Neural progenitor cell (in vitro differentiated cells): ENCODE measurements around the gene ZC3H7A. TPM values are rescaled to one million over a fixed set of nuclear protein-coding genes. Genes with fewer than 3 reads are reported as not detected.

Source experiments
- DNase-seq: peaks from one replicate; pipeline ENCODE4 v3.0.0-alpha.2; 2016; ENCODE audit warnings: low spot score
- H2AFZ ChIP-seq: fragments of 200-600 bp; sonication (generic); replicated peaks from 2 replicates; pipeline ENCODE4 v1.6.1; 2016; ENCODE audit warnings: antibody characterized with exemption
- H3F3A ChIP-seq: fragments of 200-600 bp; sonication (generic); 2 replicates; pipeline ENCODE4 v1.6.1; 2016; ENCODE audit warnings: antibody characterized with exemption, low read depth
- H3K27ac ChIP-seq: fragments of 200-600 bp; sonication (generic); 2 replicates; pipeline ENCODE4 v1.5.1; 2016; ENCODE audit warnings: mild to moderate bottlenecking
- H3K27me3 ChIP-seq: fragments of 200-600 bp; sonication (generic); 2 replicates; pipeline ENCODE4 v1.6.1; 2016; ENCODE audit warnings: mild to moderate bottlenecking, moderate library complexity
- H3K36me3 ChIP-seq: fragments of 200-600 bp; sonication (generic); 2 replicates; pipeline ENCODE4 v1.5.1; 2016
- H3K4me1 ChIP-seq: fragments of 200-600 bp; sonication (generic); 2 replicates; pipeline ENCODE4 v1.6.1; 2016; ENCODE audit warnings: mixed run types
- H3K4me2 ChIP-seq: fragments of 200-600 bp; sonication (generic); 2 replicates; pipeline ENCODE4 v1.6.1; 2016
- H3K4me3 ChIP-seq: fragments of 200-600 bp; sonication (generic); 2 replicates; pipeline ENCODE4 v1.5.1; 2016
- H3K79me2 ChIP-seq: fragments of 200-600 bp; sonication (generic); 2 replicates; pipeline ENCODE4 v1.6.1; 2016; ENCODE audit warnings: low read depth
- H3K9ac ChIP-seq: fragments of 200-600 bp; sonication (generic); 2 replicates; pipeline ENCODE4 v1.6.1; 2016
- H3K9me3 ChIP-seq: fragments of 200-600 bp; sonication (generic); 2 replicates; pipeline ENCODE4 v1.5.1; 2016; ENCODE audit warnings: low read depth
- H4K20me1 ChIP-seq: fragments of 200-600 bp; sonication (generic); 2 replicates; pipeline ENCODE4 v1.6.1; 2016; ENCODE audit warnings: low read depth
- H3K27ac Mint-ChIP-seq: 3 replicates; pipeline ENCODE4 v1.8.0; 2021; ENCODE audit warnings: mixed read lengths
- H3K27me3 Mint-ChIP-seq: 2 replicates; pipeline ENCODE4 v1.8.0; 2022; ENCODE audit warnings: low read depth, mild to moderate bottlenecking, inconsistent platforms, moderate library complexity, mixed read lengths; ENCODE audit not compliant: insufficient read depth
- H3K36me3 Mint-ChIP-seq: 3 replicates; pipeline ENCODE4 v1.8.0; 2021; ENCODE audit warnings: mixed read lengths
- H3K4me1 Mint-ChIP-seq: 3 replicates; pipeline ENCODE4 v1.8.0; 2021; ENCODE audit warnings: mixed read lengths
- H3K4me3 Mint-ChIP-seq: 3 replicates; pipeline ENCODE4 v1.8.0; 2021; ENCODE audit warnings: mild to moderate bottlenecking, moderate library complexity, mixed read lengths
- H3K9me3 Mint-ChIP-seq: 3 replicates; pipeline ENCODE4 v1.8.0; 2020; ENCODE audit warnings: mixed read lengths
- EZH2 ChIP-seq: fragments of 200-600 bp; sonication (generic); IDR thresholded peaks from 2 replicates; pipeline ENCODE4 v1.6.1; 2017; ENCODE audit warnings: antibody characterized with exemption, mild to moderate bottlenecking, moderate library complexity
- EZH2phosphoT487 ChIP-seq: fragments of 200-600 bp; sonication (generic); IDR thresholded peaks from 2 replicates; pipeline ENCODE4 v1.6.1; 2017; ENCODE audit warnings: antibody characterized with exemption
- total RNA-seq: library from RNA; depleted of rRNA; stranded (reverse); fragments of >200 nt; gene quantifications from 2 replicates; pipeline ENCODE4 v1.2.3, GENCODE V29; 2015; ENCODE audit warnings: low replicate concordance
- TF ChIP-seq, protein P1 (sequence below): fragments of 200-600 bp; sonication (generic); IDR thresholded peaks from 2 replicates; pipeline ENCODE4 v1.5.1; 2017; ENCODE audit warnings: antibody characterized with exemption, mild to moderate bottlenecking

The ZC3H7A gene
- total RNA-seq, 1 donor from 2014 or later = 82.6 TPM

DNA sequence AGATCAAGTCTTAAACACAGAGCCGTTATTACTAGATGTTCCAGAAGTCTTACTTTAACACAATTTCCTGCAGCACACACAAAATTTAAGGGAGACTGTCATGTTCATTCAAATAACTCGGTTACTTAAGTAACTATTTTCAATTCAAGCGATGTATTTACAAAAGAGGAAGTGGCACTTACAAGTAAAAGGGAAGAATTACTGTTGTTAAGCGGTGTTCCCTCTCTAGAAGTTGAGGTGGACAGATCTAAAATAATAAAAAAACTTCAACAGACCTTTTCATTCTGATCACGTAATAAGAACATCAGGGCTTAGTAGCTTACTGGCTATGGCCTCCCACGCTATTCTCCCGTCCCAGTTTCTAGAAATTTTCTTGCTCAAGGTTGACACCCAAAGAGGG, 28.2 kb downstream of the ZC3H7A start:
- no peak for TF ChIP-seq EZH2phosphoT487
- TF ChIP-seq EZH2 = no peak
- TF ChIP-seq, protein P1, sequence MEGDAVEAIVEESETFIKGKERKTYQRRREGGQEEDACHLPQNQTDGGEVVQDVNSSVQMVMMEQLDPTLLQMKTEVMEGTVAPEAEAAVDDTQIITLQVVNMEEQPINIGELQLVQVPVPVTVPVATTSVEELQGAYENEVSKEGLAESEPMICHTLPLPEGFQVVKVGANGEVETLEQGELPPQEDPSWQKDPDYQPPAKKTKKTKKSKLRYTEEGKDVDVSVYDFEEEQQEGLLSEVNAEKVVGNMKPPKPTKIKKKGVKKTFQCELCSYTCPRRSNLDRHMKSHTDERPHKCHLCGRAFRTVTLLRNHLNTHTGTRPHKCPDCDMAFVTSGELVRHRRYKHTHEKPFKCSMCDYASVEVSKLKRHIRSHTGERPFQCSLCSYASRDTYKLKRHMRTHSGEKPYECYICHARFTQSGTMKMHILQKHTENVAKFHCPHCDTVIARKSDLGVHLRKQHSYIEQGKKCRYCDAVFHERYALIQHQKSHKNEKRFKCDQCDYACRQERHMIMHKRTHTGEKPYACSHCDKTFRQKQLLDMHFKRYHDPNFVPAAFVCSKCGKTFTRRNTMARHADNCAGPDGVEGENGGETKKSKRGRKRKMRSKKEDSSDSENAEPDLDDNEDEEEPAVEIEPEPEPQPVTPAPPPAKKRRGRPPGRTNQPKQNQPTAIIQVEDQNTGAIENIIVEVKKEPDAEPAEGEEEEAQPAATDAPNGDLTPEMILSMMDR = no peak
- Histone ChIP-seq H3K27ac (no peak overlapping the region), H3K9ac (no peak overlapping the region), H3K4me3 (no peak overlapping the region), H2AFZ (no peak overlapping the region), H3K27me3 (no peaks in the 10 kb centered on the region), H3K79me2 (no peaks in the 10 kb centered on the region), H3K36me3 (peaks cover 29% of the 10 kb centered on the region), H3F3A (peaks cover 8% of the 10 kb centered on the region), H3K4me2 (no peak overlapping the region), H3K9me3 (no peaks in the 10 kb centered on the region), H4K20me1 (no peaks in the 10 kb centered on the region), H3K4me1 (no peaks in the 10 kb centered on the region)
- Mint-ChIP-seq H3K27me3 (no peaks in the 10 kb centered on the region), H3K9me3 (no peaks in the 10 kb centered on the region), H3K4me1 (no peaks in the 10 kb centered on the region), H3K27ac (no peak overlapping the region), H3K4me3 (no peak overlapping the region), H3K36me3 (peaks cover 29% of the 10 kb centered on the region)
- DNase-seq = no peak

DNA sequence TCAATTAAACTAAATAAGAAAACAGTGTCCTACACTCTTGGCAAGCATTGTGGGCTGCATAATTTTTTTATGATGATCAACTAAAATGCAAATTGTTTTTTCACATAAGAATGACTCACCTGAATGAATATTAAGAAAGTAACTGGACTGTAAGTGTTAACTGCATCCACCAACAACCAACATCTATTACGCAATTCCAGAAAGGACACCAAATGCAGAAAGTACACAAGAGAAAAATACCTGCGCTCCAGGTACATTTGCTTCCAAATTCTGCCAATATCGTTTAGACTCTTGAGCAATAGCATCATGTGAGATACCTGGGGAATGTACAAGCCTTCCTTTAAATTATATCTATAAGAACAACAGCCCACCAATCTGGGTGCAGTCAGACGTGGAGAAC, 34.6 kb downstream of the ZC3H7A start:
- peaks cover 5% of the 10 kb centered on the region for H3F3A ChIP-seq
- TF ChIP-seq EZH2phosphoT487 (no peak), EZH2 (no peak)
- TF ChIP-seq, protein P1 = no peak
- H3K79me2 ChIP-seq = no peaks in the 10 kb centered on the region
- H3K27ac Mint-ChIP-seq = no peak overlapping the region
- H3K36me3 Mint-ChIP-seq = peaks cover 33% of the 10 kb centered on the region
- H3K9ac ChIP-seq = no peak overlapping the region
- no peak overlapping the region for H2AFZ ChIP-seq
- no peaks in the 10 kb centered on the region for H3K27me3 ChIP-seq
- H3K4me3 ChIP-seq = no peak overlapping the region
- no peaks in the 10 kb centered on the region for H3K4me1 ChIP-seq
- H3K36me3 ChIP-seq = peaks cover 34% of the 10 kb centered on the region
- no peaks in the 10 kb centered on the region for H3K27me3 Mint-ChIP-seq
- H4K20me1 ChIP-seq = no peaks in the 10 kb centered on the region
- no peak overlapping the region for H3K4me2 ChIP-seq
- no peak overlapping the region for H3K27ac ChIP-seq
- H3K4me1 Mint-ChIP-seq = no peaks in the 10 kb centered on the region
- no peaks in the 10 kb centered on the region for H3K9me3 ChIP-seq
- no peaks in the 10 kb centered on the region for H3K9me3 Mint-ChIP-seq
- H3K4me3 Mint-ChIP-seq = no peak overlapping the region
- no peak for DNase-seq

DNA sequence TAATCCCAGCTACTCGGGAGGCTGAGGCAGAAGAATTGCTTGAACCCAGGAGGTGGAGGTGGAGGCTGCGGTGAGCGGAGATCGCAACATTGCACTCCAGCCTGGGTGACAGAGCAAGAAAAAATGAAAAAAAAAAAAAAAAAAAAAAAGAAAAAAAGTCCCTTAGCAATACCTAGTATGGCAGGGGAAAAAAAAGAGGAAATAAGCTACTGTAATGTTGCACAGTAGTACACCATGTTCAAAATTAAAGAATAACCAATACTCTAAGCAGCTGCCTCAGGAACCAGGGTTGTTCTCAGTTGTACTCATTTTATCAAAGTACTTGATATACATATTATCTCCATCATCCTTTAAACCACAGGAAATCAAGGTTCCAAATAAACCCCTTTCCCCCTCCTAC, 37.1 kb downstream of the ZC3H7A start:
- Histone ChIP-seq H3K4me1 (no peaks in the 10 kb centered on the region), H4K20me1 (no peaks in the 10 kb centered on the region), H3K79me2 (no peaks in the 10 kb centered on the region), H3K27me3 (no peaks in the 10 kb centered on the region), H2AFZ (no peak overlapping the region), H3F3A (no peaks in the 10 kb centered on the region), H3K9ac (no peak overlapping the region), H3K36me3 (peaks cover 25% of the 10 kb centered on the region), H3K27ac (no peak overlapping the region), H3K4me2 (no peak overlapping the region), H3K9me3 (no peaks in the 10 kb centered on the region), H3K4me3 (no peak overlapping the region)
- Mint-ChIP-seq H3K4me3 (no peak overlapping the region), H3K4me1 (no peaks in the 10 kb centered on the region), H3K27me3 (no peaks in the 10 kb centered on the region), H3K27ac (no peak overlapping the region), H3K9me3 (no peaks in the 10 kb centered on the region), H3K36me3 (peaks cover 32% of the 10 kb centered on the region)
- DNase-seq = no peak
- TF ChIP-seq EZH2phosphoT487 (no peak), EZH2 (no peak)
- TF ChIP-seq, protein P1 = no peak
